ENCODE results near the gene KATNB1. TPM values are rescaled to one million over a fixed set of nuclear protein-coding genes. Genes with fewer than 3 reads are reported as not detected.

Gene KATNB1
- total RNA-seq, 1 experiment from 2014 or later: 60.4 TPM

GRCh38 chr16:57805176-57805575, 69.6 kb downstream of the KATNB1 start (continued):
- TF ChIP-seq, protein P1, sequence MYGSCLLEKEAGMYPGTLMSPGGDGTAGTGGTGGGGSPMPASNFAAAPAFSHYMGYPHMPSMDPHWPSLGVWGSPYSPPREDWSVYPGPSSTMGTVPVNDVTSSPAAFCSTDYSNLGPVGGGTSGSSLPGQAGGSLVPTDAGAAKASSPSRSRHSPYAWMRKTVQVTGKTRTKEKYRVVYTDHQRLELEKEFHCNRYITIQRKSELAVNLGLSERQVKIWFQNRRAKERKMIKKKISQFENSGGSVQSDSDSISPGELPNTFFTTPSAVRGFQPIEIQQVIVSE (CRISPR knock-in tag; IDR thresholded peaks at IDR 0.05; ENCODE audit: borderline replicate concordance): no peak
- TF ChIP-seq ZNF263 (CRISPR knock-in tag; IDR thresholded peaks at IDR 0.05; ENCODE audit: low read depth) (no peak), MXD4 (CRISPR knock-in tag; IDR thresholded peaks at IDR 0.05; ENCODE audit: borderline replicate concordance) (no peak)

Small RNAs within 50 kb of the gene (microRNA-seq; reads per million reads assigned to microRNA genes)
- gene MIR6772 (ENCODE audit: borderline number of aligned reads): not detected

Other genes starting within 250 kb of the KATNB1 start
- 21.8 to 25.0 TPM (median 21.9 TPM) in 3 replicates for gene DOK4, start 249.3 kb upstream of the KATNB1 start, total RNA-seq (2021)
- 5.2 to 7.1 TPM (median 6.8 TPM) in 3 replicates for gene CCDC102A, start 199.2 kb upstream of the KATNB1 start, total RNA-seq (2021)
- gene ADGRG5, start 193.1 kb upstream of the KATNB1 start, total RNA-seq (2021): 9.1 to 9.9 TPM (median 9.5 TPM) in 3 replicates
- 1.7 to 2.6 TPM (median 2.0 TPM) in 3 replicates for gene ADGRG1, start 107.1 kb upstream of the KATNB1 start, total RNA-seq (2021)
- gene ADGRG3, start 67.5 kb upstream of the KATNB1 start, total RNA-seq (2021): 0.44 to 1.4 TPM (median 0.71 TPM) in 3 replicates
- 0.16 to 0.37 TPM in 2 of 3 replicates, not detected in the other for gene DRC7, start 41.0 kb upstream of the KATNB1 start, total RNA-seq (2021)
- gene KIFC3, start 66.7 kb downstream of the KATNB1 start, total RNA-seq (2021): 9.2 to 11.6 TPM (median 10.0 TPM) in 3 replicates
- gene CNGB1, start 235.4 kb downstream of the KATNB1 start, total RNA-seq (2021): not detected in 3 replicates